B cell (primary cell): Measurements from ENCODE around the gene ZNF37A.
"Not testable (repeated sequence)": the region's sequence is repeated elsewhere in the genome, so short reads cannot be mapped to it uniquely, and the experiment has no call there.

Source experiments
- CTCF ChIP-seq: fragments of 200-600 bp; IDR thresholded peaks from one replicate; pipeline ENCODE4 v1.8.0; 2022; ENCODE audit warnings: antibody characterized with exemption, mild to moderate bottlenecking
- EZH2 ChIP-seq: IDR thresholded peaks from 2 replicates; pipeline ENCODE4 v1.6.1; 2012; ENCODE audit warnings: borderline replicate concordance, low read depth, mild to moderate bottlenecking, moderate library complexity, low read length; ENCODE audit not compliant: insufficient read depth, poor library complexity, severe bottlenecking

- not testable (repeated sequence) for TF ChIP-seq CTCF, EZH2
Measured at GRCh38 chr10:38150891-38151463, 56.8 kb downstream of the ZNF37A start.
